ENCODE measurements around the gene CDH4.

DNA sequence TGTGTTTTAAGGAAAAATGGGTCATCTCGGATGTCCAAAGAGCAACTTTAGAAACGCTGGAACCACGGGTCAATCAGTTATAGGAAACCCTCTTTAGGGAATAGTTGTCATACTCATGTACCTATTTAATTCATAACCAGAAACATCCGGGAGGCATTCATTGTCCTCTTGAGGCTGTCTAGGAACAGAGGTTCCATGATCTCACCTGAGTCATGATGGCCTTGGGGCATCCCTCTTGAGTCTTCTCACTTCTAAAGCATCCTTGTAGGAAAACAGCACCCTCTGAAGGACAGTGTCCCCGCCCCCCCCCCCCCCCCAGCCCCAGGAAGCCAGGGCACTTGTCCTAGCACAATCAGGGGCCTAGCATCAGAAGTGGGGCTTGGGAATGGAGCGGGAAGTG lies 46.3 kb upstream of the CDH4 start:
- TF ChIP-seq, protein P1, sequence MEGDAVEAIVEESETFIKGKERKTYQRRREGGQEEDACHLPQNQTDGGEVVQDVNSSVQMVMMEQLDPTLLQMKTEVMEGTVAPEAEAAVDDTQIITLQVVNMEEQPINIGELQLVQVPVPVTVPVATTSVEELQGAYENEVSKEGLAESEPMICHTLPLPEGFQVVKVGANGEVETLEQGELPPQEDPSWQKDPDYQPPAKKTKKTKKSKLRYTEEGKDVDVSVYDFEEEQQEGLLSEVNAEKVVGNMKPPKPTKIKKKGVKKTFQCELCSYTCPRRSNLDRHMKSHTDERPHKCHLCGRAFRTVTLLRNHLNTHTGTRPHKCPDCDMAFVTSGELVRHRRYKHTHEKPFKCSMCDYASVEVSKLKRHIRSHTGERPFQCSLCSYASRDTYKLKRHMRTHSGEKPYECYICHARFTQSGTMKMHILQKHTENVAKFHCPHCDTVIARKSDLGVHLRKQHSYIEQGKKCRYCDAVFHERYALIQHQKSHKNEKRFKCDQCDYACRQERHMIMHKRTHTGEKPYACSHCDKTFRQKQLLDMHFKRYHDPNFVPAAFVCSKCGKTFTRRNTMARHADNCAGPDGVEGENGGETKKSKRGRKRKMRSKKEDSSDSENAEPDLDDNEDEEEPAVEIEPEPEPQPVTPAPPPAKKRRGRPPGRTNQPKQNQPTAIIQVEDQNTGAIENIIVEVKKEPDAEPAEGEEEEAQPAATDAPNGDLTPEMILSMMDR (IDR thresholded peaks at IDR 0.05) = no peak
- no peak for TF ChIP-seq POLR2AphosphoS5 (IDR thresholded peaks at IDR 0.05; ENCODE audit: low read depth, low read length)
